Aorta (tissue), 5 donors: ENCODE data around the gene LLGL2. TPM values are rescaled to one million over a fixed set of nuclear protein-coding genes. Genes with fewer than 3 reads are reported as not detected.

Experiments
- ATAC-seq: fragments of 200-7000 bp; cut with Tn5 transposase; one replicate; pipeline ENCODE4 v1.9.1; 2022; ENCODE audit warnings: moderate library complexity; ENCODE audit not compliant: low FRiP score
- DNase-seq, 2 donors: peaks; one replicate each; pipeline ENCODE4 v3.0.0-alpha.2; 2020
- H3K27ac ChIP-seq, 2 donors: one replicate each; pipeline ENCODE4 v1.5.1; 2013; ENCODE audit warnings: low read length in 2 of 2, mild to moderate bottlenecking in 2 of 2, moderate library complexity in 2 of 2, control low read depth in 1 of 2, inconsistent platforms in 1 of 2, low read depth in 1 of 2
- H3K27me3 ChIP-seq, 2 donors: one replicate each; pipeline ENCODE4 v1.6.1; 2013; ENCODE audit warnings: control low read depth in 1 of 2, low read length in 1 of 2, mild to moderate bottlenecking in 1 of 2, moderate library complexity in 1 of 2; ENCODE audit not compliant: insufficient read depth in 2 of 2, control insufficient read depth in 1 of 2
- H3K36me3 ChIP-seq, 2 donors: one replicate each; pipeline ENCODE4 v1.6.1; 2013; ENCODE audit warnings: control low read depth in 1 of 2, low read length in 1 of 2, mild to moderate bottlenecking in 1 of 2; ENCODE audit not compliant: insufficient read depth in 2 of 2, control insufficient read depth in 1 of 2
- H3K4me1 ChIP-seq, 2 donors: one replicate each; pipeline ENCODE4 v1.6.1; 2013; ENCODE audit warnings: low read length in 2 of 2, control low read depth in 1 of 2, mild to moderate bottlenecking in 1 of 2, moderate library complexity in 1 of 2; ENCODE audit not compliant: insufficient read depth in 2 of 2, control insufficient read depth in 1 of 2
- H3K4me3 ChIP-seq, 2 donors: one replicate each; pipeline ENCODE4 v1.5.1; 2013; ENCODE audit warnings: low read length in 2 of 2, control low read depth in 1 of 2, mild to moderate bottlenecking in 1 of 2
- H3K9me3 ChIP-seq: one replicate; pipeline ENCODE4 v1.6.1; 2013; ENCODE audit warnings: mild to moderate bottlenecking, low read length; ENCODE audit not compliant: control insufficient read depth
- WGBS, 2 donors: extraction: QIAGEN DNeasy Blood & Tissue Kit; methylation state at CpG; one replicate each; pipeline ENCODE4 v1.1.7; 2013; 5-methylcytosine and 5-hydroxymethylcytosine counted together
- intact Hi-C, 2 donors: fragments of 100-400 bp; cut with DNase I; formaldehyde crosslinking; loops; one replicate each; pipeline versions ENCODE4 v1.14.2 to v1.15.0; 2022
- polyA plus RNA-seq, 2 donors: library from polyadenylated mRNA; stranded (reverse); fragments of 200-250 nt; gene quantifications; one replicate each; pipeline ENCODE4 v1.2.3, GENCODE V29; 2013
- total RNA-seq, 2 donors: library from RNA; stranded (reverse); fragmentation: NEBNext Ultra II Directional; extraction: Animal tissue kit (Norgen Biotek cat#: 25700); gene quantifications; one replicate each; pipeline ENCODE4 v1.2.1, GENCODE V29; 2021
- donor health status: healthy with polysubstance abuse.
- donor health status: Bipolar disorder and iron deficiency.
- donor health status: DM: no; HTN: no; CAD: no.
- donor health status: DM: no; HTN: no; CAD: no.
- donor health status: DM: yes; HTN: yes; CAD: no.

Gene LLGL2
- total and polyA plus RNA-seq, 4 donors, result 9.7 to 14.4 (median 10.6) TPM

GRCh38 chr17:75481194-75482068 is 44.1 kb upstream of the LLGL2 start:
- DNase-seq (no peak), ATAC-seq (no peak)
- intact Hi-C loops, result no loop called here
- Histone ChIP-seq H3K9me3 (no peaks in the 10 kb centered on the region), H3K27ac (no peak overlapping the region), H3K4me1 (no peaks in the 10 kb centered on the region), H3K27me3 (no peaks in the 10 kb centered on the region), H3K4me3 (no peak overlapping the region), H3K36me3 (no peaks in the 10 kb centered on the region)
- whole genome bisulfite sequencing, 2 donors, result 80 to 86% methylated on average over 13 of the region's 13 CpGs

DNA sequence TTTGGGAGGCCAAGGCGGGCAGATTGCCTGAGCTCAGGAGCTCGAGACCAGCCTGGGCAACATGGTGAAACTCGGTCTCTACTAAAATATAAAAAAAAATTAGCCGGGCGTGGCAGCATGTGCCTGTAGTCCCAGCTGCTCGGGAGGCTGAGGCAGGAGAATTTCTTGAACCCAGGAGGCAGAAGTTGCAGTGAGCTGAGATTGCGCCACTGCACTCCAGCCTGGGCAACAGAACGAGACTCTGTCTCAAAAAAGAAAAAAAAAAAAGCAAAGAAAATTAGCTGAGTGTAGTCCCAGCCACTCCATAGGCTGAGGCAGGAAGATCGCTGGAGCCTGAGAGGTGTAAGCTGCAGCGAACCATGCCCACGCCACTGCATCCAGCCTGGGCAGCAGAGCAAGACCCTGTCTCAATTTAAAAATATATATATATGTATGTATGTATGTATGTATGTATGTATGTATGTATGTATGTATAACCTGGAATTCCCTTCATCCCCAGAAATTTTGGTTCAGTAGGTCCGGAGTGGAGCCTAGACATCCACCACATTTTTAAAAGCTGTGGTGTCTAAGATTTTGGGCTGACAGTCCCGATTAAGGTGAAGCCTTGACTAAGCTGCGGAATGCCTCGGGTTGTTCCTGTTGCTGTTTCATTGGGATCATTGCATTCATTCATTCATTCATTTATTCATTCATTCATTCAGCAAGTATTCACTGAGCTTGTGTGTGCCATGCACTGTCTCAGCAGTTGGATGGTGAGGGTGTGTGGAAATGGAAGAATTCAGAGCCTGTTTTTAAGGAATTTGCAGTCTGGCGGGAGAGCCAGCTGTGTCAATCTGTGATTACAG is 43.2 kb upstream of the LLGL2 start:
- Histone ChIP-seq H3K4me3 (no peak overlapping the region), H3K27me3 (no peaks in the 10 kb centered on the region), H3K36me3 (no peaks in the 10 kb centered on the region), H3K27ac (no peak overlapping the region), H3K9me3 (no peaks in the 10 kb centered on the region), H3K4me1 (no peaks in the 10 kb centered on the region)
- no peak for ATAC-seq
- 85% methylated on average over 16 of the region's 16 CpGs for WGBS, 2 donors
- intact Hi-C loops, result no loop called here
- no peak for DNase-seq

- Histone ChIP-seq H3K36me3 (no peaks in the 10 kb centered on the region), H3K4me1 (no peaks in the 10 kb centered on the region), H3K27me3 (no peaks in the 10 kb centered on the region), H3K9me3 (no peaks in the 10 kb centered on the region), H3K4me3 (no peak overlapping the region), H3K27ac (no peak overlapping the region)
- DNase-seq (peak in 1 of 2 donors; percentile 33), ATAC-seq (no peak)
- WGBS, 2 donors, result 91 to 92% methylated on average over 12 of the region's 12 CpGs
- intact Hi-C loops, result no loop called here
Measured at GRCh38 chr17:75485688-75486087, 39.8 kb upstream of the LLGL2 start.

- Histone ChIP-seq H3K27me3 (no peaks in the 10 kb centered on the region), H3K36me3 (no peaks in the 10 kb centered on the region), H3K27ac (no peak overlapping the region), H3K4me1 (no peaks in the 10 kb centered on the region), H3K9me3 (no peaks in the 10 kb centered on the region), H3K4me3 (no peak overlapping the region)
- ATAC-seq, result no peak
- DNase-seq, result no peak
- 92% methylated on average over 14 of the region's 14 CpGs for WGBS, 2 donors
- intact Hi-C loops, result no loop called here
Measured at GRCh38 chr17:75486151-75486550, 39.3 kb upstream of the LLGL2 start.

GRCh38 chr17:75486951-75487350 is 38.5 kb upstream of the LLGL2 start:
- ATAC-seq (no peak), DNase-seq (no peak)
- Histone ChIP-seq H3K27ac (no peak overlapping the region), H3K36me3 (no peaks in the 10 kb centered on the region), H3K4me3 (no peak overlapping the region), H3K9me3 (no peaks in the 10 kb centered on the region), H3K4me1 (no peaks in the 10 kb centered on the region), H3K27me3 (no peaks in the 10 kb centered on the region)
- intact Hi-C loops, result no loop called here
- 65 to 74% methylated on average over 5 of the region's 5 CpGs for WGBS, 2 donors

GRCh38 chr17:75487351-75488070 is 38.0 kb upstream of the LLGL2 start:
- no peaks in the 10 kb centered on the region for H3K4me1 ChIP-seq
- no peaks in the 10 kb centered on the region for H3K9me3 ChIP-seq
- no peaks in the 10 kb centered on the region for H3K27me3 ChIP-seq
- 80 to 82% methylated on average over 12 of the region's 12 CpGs for WGBS, 2 donors
- DNase-seq, result peak in 1 of 2 donors; percentile 80
- H3K36me3 ChIP-seq, result no peaks in the 10 kb centered on the region
- no peak overlapping the region for H3K4me3 ChIP-seq
- ATAC-seq, result no peak
- H3K27ac ChIP-seq, result no peak overlapping the region
- intact Hi-C loops, result no loop called here

- 88 to 92% methylated on average over 23 to 24 of the region's 24 CpGs for WGBS, 2 donors
- intact Hi-C loops, result no loop called here
- no peaks in the 10 kb centered on the region for H3K4me1 ChIP-seq
- peak in 1 of 2 donors; percentile 34 for DNase-seq
- no peak for ATAC-seq
- no peaks in the 10 kb centered on the region for H3K36me3 ChIP-seq
- no peaks in the 10 kb centered on the region for H3K27me3 ChIP-seq
- H3K27ac ChIP-seq, result no peak overlapping the region
- H3K4me3 ChIP-seq, result no peak overlapping the region
- no peaks in the 10 kb centered on the region for H3K9me3 ChIP-seq
Measured at GRCh38 chr17:75488693-75489510, 36.6 kb upstream of the LLGL2 start.

DNA sequence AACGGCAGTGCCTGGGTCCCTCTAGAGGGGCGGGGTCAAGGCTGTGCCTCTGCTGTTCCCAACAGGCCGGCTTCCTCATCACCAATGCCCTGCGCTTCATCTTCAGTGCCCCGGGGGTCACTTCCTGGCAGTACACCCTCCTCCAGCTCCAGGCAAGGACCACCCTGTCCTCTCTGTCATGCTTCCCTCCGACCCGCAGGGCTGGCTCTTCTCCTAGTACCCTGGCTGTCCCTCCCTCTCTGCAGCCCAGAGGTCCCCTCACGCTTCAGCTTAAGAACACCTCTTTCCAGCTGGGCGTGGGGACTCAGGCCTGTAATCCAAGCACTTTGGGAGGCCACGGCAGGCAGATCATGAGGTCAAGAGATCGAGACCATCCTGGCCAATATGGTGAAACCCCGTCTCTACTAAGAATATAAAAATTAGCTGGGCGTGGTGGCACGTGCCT is 36.0 kb upstream of the LLGL2 start:
- Histone ChIP-seq H3K27ac (no peak overlapping the region), H3K4me1 (no peaks in the 10 kb centered on the region), H3K36me3 (no peaks in the 10 kb centered on the region), H3K9me3 (no peaks in the 10 kb centered on the region), H3K4me3 (no peak overlapping the region), H3K27me3 (no peaks in the 10 kb centered on the region)
- no peak for ATAC-seq
- intact Hi-C loops, result no loop called here
- 86 to 87% methylated on average over 10 to 14 of the region's 14 CpGs for WGBS, 2 donors
- no peak for DNase-seq
